ENCODE measurements around the gene DIS3L2.

- TF ChIP-seq ARID4B (CRISPR knock-in tag; IDR thresholded peaks at IDR 0.05; ENCODE audit: borderline replicate concordance) (no peak), ZNF138 (CRISPR knock-in tag; conservative IDR thresholded peaks at IDR 0.05) (no peak), ZNF281 (CRISPR knock-in tag; IDR thresholded peaks at IDR 0.05) (no peak), CTCF (IDR thresholded peaks at IDR 0.05) (no peak), STAT6 (CRISPR knock-in tag; conservative IDR thresholded peaks at IDR 0.05; ENCODE audit: low read depth) (no peak), JUN (CRISPR knock-in tag; IDR thresholded peaks at IDR 0.05) (no peak), KAT7 (CRISPR knock-in tag; IDR thresholded peaks at IDR 0.05; ENCODE audit: borderline replicate concordance) (no peak)
Measured at GRCh38 chr2:232332940-232333259, 371.4 kb downstream of the DIS3L2 start.

Measured in WTC11 (cell line).